ENCODE data around the gene LRRK1.

The LRRK1 gene

GRCh38 chr15:101010781-101011180, 91.6 kb downstream of the LRRK1 start:
- intact Hi-C loops (cut with DNase I), result no loop called here
- DNase-seq, result peak in 6 of 42 donors; percentile 6 to 32 (median 14)

GRCh38 chr15:101012326-101013200, 93.4 kb downstream of the LRRK1 start:
- intact Hi-C loops (cut with DNase I), result no loop called here
- peak in 5 of 42 donors; percentile 3 to 39 (median 11) for DNase-seq

GRCh38 chr15:101013201-101013550, 94.0 kb downstream of the LRRK1 start:
- DNase-seq, result peak in 5 of 42 donors; percentile 1 to 27 (median 8)
- intact Hi-C loops (cut with DNase I), result no loop called here

GRCh38 chr15:101013769-101014675, 94.9 kb downstream of the LRRK1 start:
- DNase-seq, result peak in 7 of 42 donors; percentile 7 to 34 (median 21)
- intact Hi-C loops (cut with DNase I), result loop anchor here (2.0 kb wide), 1 partner anchor 245 kb away; no protein-coding TSS in a partner anchor

GRCh38 chr15:101014921-101015841, 96.0 kb downstream of the LRRK1 start:
- peak; percentile 59 to 93 (median 81) for DNase-seq
- intact Hi-C loops (cut with DNase I), result loop anchor here (2.0 kb wide), 1 partner anchor 244 kb away; no protein-coding TSS in a partner anchor

- intact Hi-C loops (cut with DNase I), result no loop called here
These were observed 97.4 kb downstream of the LRRK1 start for GRCh38 chr15:101016581-101016980.

GRCh38 chr15:101017093-101017754, 98.1 kb downstream of the LRRK1 start:
- intact Hi-C loops (cut with DNase I), result no loop called here
- peak in 6 of 42 donors; percentile 4 to 36 (median 16) for DNase-seq

More at GRCh38 chr15:101016581-101016980, 97.4 kb downstream of the LRRK1 start:
- DNase-seq, result peak in 5 of 42 donors; percentile 5 to 34 (median 12)

- intact Hi-C loops (cut with DNase I), result no loop called here
- peak in 1 of 42 donors; percentile 2 for DNase-seq
These were observed 98.9 kb downstream of the LRRK1 start for GRCh38 chr15:101018016-101018415.

- peak in 5 of 42 donors; percentile 7 to 34 (median 10) for DNase-seq
These were observed 99.3 kb downstream of the LRRK1 start for GRCh38 chr15:101018450-101018849.

GRCh38 chr15:101019366-101019896, 100.3 kb downstream of the LRRK1 start:
- intact Hi-C loops (cut with DNase I), result no loop called here
- DNase-seq, result peak in 7 of 42 donors; percentile 6 to 39 (median 13)

More at GRCh38 chr15:101018450-101018849, 99.3 kb downstream of the LRRK1 start:
- intact Hi-C loops (cut with DNase I), result no loop called here

- DNase-seq, result peak in 6 of 42 donors; percentile 1 to 28 (median 8)
- intact Hi-C loops (cut with DNase I), result no loop called here
These were observed 101.3 kb downstream of the LRRK1 start for GRCh38 chr15:101020451-101020850.

GRCh38 chr15:101020945-101021344, 101.8 kb downstream of the LRRK1 start:
- intact Hi-C loops (cut with DNase I), result no loop called here
- peak in 6 of 42 donors; percentile 4 to 18 (median 8) for DNase-seq

GRCh38 chr15:101022306-101022705, 103.1 kb downstream of the LRRK1 start:
- DNase-seq, result peak in 9 of 42 donors; percentile 0 to 32 (median 12)
- intact Hi-C loops (cut with DNase I), result no loop called here

GRCh38 chr15:101022876-101023275, 103.7 kb downstream of the LRRK1 start:
- intact Hi-C loops (cut with DNase I), result no loop called here
- peak in 7 of 42 donors; percentile 1 to 17 (median 10) for DNase-seq

GRCh38 chr15:101023501-101024072, 104.4 kb downstream of the LRRK1 start:
- DNase-seq, result peak in 10 of 42 donors; percentile 1 to 33 (median 12)
- intact Hi-C loops (cut with DNase I), result no loop called here

GRCh38 chr15:101024073-101024695, 105.0 kb downstream of the LRRK1 start:
- DNase-seq, result peak in 13 of 42 donors; percentile 9 to 72 (median 26)
- intact Hi-C loops (cut with DNase I), result no loop called here
